T-cell (primary cell): ENCODE measurements around the gene ERCC5. TPM values are rescaled to one million over a fixed set of nuclear protein-coding genes. Genes with fewer than 3 reads are reported as not detected.

ENCODE experiments used
- ATAC-seq, 4 experiments: fragments of 200-7000 bp in 3 of 4; fragments of 150-1000 bp in 1 of 4; cut with Tn5 transposase; replicated peaks in 1 of 4; 1 replicate in 3 of 4; 2 replicates in 1 of 4; pipeline ENCODE4 v1.10.0; 2021; ENCODE audit warnings: moderate library complexity in 3 of 4, mild to moderate bottlenecking in 2 of 4, moderate number of reproducible peaks in 1 of 4
- CTCF ChIA-PET, 2 donors: fragments of 300-600 bp; sonication (Branson Sonifier 250); formaldehyde crosslinking; loops; one replicate each; lab custom pipeline; 2022; ENCODE audit warnings: antibody characterized with exemption in 2 of 2; lab: Charles Lee
- POLR2A ChIA-PET, 2 donors: fragments of 300-600 bp; sonication (Branson Sonifier 250); formaldehyde crosslinking; loops; one replicate each; lab custom pipeline; 2022; ENCODE audit warnings: antibody characterized with exemption in 2 of 2; lab: Charles Lee
- DNase-seq, 35 experiments: peaks; one replicate each; pipeline versions ENCODE4 v3.0.0 to v3.0.0-alpha.2; 2013 to 2023
- H3K27ac ChIP-seq: one replicate; pipeline ENCODE4 v1.5.1; 2013; ENCODE audit warnings: low read length
- H3K27me3 ChIP-seq, 2 experiments: replicated peaks in 1 of 2; 1 replicate in 1 of 2; 2 replicates in 1 of 2; pipeline versions ENCODE4 v1.6.1 to v1.7.0; 2013; ENCODE audit warnings: low read length in 1 of 2, mixed read lengths in 1 of 2; ENCODE audit not compliant: control insufficient read depth in 2 of 2, insufficient read depth in 2 of 2; ENCODE audit errors: extremely low read depth in 1 of 2
- H3K36me3 ChIP-seq, 2 donors: 1 replicate in 1 of 2; 2 replicates in 1 of 2; pipeline versions ENCODE4 v1.6.1 to v1.7.0; 2013; ENCODE audit warnings: low read length in 1 of 2; ENCODE audit not compliant: control insufficient read depth in 2 of 2, insufficient read depth in 1 of 2; ENCODE audit errors: extremely low read depth in 1 of 2
- H3K4me1 ChIP-seq, 2 experiments: 1 replicate in 1 of 2; 2 replicates in 1 of 2; pipeline versions ENCODE4 v1.6.1 to v1.7.0; 2013; ENCODE audit warnings: low read length in 2 of 2, mixed read lengths in 1 of 2; ENCODE audit not compliant: insufficient read depth in 2 of 2, control insufficient read depth in 1 of 2; ENCODE audit errors: extremely low read depth in 1 of 2
- H3K4me3 ChIP-seq, 2 donors: 1 replicate in 1 of 2; 2 replicates in 1 of 2; pipeline versions ENCODE4 v1.5.1 to v1.7.0; 2013; ENCODE audit warnings: mild to moderate bottlenecking in 2 of 2, low read length in 1 of 2, moderate library complexity in 1 of 2; ENCODE audit not compliant: control insufficient read depth in 1 of 2; ENCODE audit errors: extremely low read depth in 1 of 2
- H3K9me3 ChIP-seq: 2 replicates; pipeline ENCODE4 v1.7.0; 2013
- H3K27ac Mint-ChIP-seq, 2 donors: one replicate each; pipeline ENCODE4 v1.8.0; 2020 to 2021; ENCODE audit warnings: mild to moderate bottlenecking in 2 of 2, mixed read lengths in 2 of 2
- H3K27me3 Mint-ChIP-seq, 2 donors: one replicate each; pipeline ENCODE4 v1.8.0; 2021 to 2022; ENCODE audit warnings: mixed read lengths in 2 of 2
- H3K36me3 Mint-ChIP-seq: one replicate; pipeline ENCODE4 v1.8.0; 2021; ENCODE audit warnings: mixed read lengths
- H3K4me1 Mint-ChIP-seq, 3 donors: one replicate each; pipeline ENCODE4 v1.8.0; 2020 to 2022; ENCODE audit warnings: mixed read lengths in 3 of 3, mild to moderate bottlenecking in 1 of 3
- H3K4me3 Mint-ChIP-seq, 3 donors: one replicate each; pipeline ENCODE4 v1.8.0; 2020 to 2022; ENCODE audit warnings: mild to moderate bottlenecking in 3 of 3, mixed read lengths in 3 of 3, moderate library complexity in 3 of 3
- H3K9me3 Mint-ChIP-seq, 3 donors: one replicate each; pipeline ENCODE4 v1.8.0; 2020 to 2022; ENCODE audit warnings: mixed read lengths in 3 of 3
- whole genome bisulfite sequencing: methylation state at CpG from one replicate; pipeline ENCODE4 v1.1.5; 2013; ENCODE audit warnings: missing lambda C conversion rate; ENCODE audit not compliant: insufficient coverage; 5-methylcytosine and 5-hydroxymethylcytosine counted together
- total RNA-seq, 35 experiments: library from RNA in 6 of 35; stranded (reverse) in 6 of 35; fragments of 120-200 nt in 1 of 35; gene quantifications; one replicate each; pipeline versions ENCODE4 v1.2.1 to v1.2.4 and lab custom pipeline; 2013 to 2026

The ERCC5 gene
- total RNA-seq, 5 donors from 2014 or later (not counting 1 experiment from before 2014, with no cell fraction given): 104 to 123 (median 114) TPM

DNA sequence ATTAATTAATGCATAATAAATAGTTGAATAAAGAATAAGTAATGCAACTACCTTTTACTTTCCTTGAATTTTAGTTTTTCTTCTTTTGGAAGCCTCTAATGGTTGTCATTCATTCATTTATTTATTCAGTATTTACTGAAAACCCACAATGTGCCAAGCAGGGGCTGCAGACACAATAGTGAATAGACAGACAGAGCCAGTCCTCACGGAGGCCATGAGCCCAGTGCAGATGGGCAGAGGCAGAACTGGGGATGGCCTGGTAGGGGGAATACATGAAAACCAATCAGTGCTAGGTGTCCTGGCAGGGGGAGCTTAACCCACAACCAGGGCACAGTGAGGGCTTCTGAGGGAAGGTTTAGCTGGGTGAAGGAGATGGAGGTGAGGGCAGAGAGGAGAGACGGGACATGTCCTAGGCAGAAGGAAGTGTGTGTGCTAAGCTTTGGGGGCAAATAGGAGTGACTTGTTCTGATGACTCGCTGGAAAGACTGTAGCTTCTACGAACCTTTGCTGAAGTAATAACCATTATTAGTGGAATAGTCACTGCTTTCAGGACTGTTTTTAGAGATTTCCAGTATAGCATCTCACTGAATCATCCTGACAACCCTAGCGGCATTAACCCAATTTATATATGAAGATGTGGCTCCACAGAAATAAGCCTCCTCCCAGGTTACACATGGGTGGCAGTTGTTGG lies 55.9 kb downstream of the ERCC5 start:
- Histone ChIP-seq H3K27ac (no peak overlapping the region), H3K4me3 (no peak overlapping the region), H3K9me3 (no peaks in the 10 kb centered on the region), H3K27me3 (no peaks in the 10 kb centered on the region), H3K4me1 (no peaks in the 10 kb centered on the region), H3K36me3 (no peaks in the 10 kb centered on the region)
- Mint-ChIP-seq H3K27ac (no peak overlapping the region), H3K9me3 (no peaks in the 10 kb centered on the region), H3K27me3 (peaks cover 5 to 12% of the 10 kb centered on the region in 2 donors), H3K4me1 (no peaks in the 10 kb centered on the region), H3K36me3 (no peaks in the 10 kb centered on the region), H3K4me3 (no peak overlapping the region)
- ChIA-PET CTCF (no interaction called here), POLR2A (no interaction called here)
- 82% methylated on average over 2 of the region's 5 CpGs for WGBS
- no peak for DNase-seq
- no peak for ATAC-seq

DNA sequence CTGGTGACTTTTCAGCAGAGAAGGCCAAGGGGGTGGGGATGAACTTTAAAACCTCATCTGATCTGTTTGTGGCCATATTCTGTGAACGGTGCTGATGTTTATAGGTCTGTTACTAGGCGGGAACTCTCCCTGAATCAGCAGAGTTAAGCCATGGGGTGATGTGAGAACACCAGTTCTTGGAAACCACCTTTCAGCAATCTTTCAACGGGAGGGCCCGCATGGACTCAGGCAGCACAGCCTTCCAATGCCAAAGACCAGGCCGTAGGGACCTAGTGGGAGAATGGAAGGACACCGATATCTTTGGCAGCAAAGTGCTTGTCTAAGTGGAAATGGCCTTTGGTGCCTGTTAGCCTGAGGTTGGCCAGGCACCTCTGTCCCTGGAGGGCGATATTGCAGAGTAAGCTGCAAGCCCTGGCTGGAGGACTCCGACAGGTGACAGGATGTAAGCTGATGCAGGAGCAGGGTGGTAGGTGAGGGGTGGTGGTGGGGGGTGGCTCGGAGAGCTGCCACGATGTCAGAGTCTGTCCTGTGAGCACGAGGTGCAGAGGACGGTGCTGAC lies 57.0 kb downstream of the ERCC5 start:
- no peaks in the 10 kb centered on the region for H3K4me1 Mint-ChIP-seq
- H3K9me3 Mint-ChIP-seq: no peaks in the 10 kb centered on the region
- H3K36me3 Mint-ChIP-seq: no peaks in the 10 kb centered on the region
- Histone ChIP-seq H3K27me3 (no peaks in the 10 kb centered on the region), H3K4me1 (no peaks in the 10 kb centered on the region), H3K4me3 (no peak overlapping the region), H3K9me3 (no peaks in the 10 kb centered on the region), H3K27ac (no peak overlapping the region), H3K36me3 (no peaks in the 10 kb centered on the region)
- ChIA-PET CTCF (interaction anchor here in 1 of 2 donors (0.6 kb wide), 1 partner anchor 13 kb away, joined by 4 read pairs; no protein-coding TSS in a partner anchor), POLR2A (no interaction called here)
- ATAC-seq (no peak), DNase-seq (no peak)
- 81% methylated on average over 8 of the region's 12 CpGs for WGBS
- no peak overlapping the region for H3K4me3 Mint-ChIP-seq
- no peak overlapping the region for H3K27ac Mint-ChIP-seq
- H3K27me3 Mint-ChIP-seq: peaks cover 7 to 17% of the 10 kb centered on the region in 2 donors

DNA sequence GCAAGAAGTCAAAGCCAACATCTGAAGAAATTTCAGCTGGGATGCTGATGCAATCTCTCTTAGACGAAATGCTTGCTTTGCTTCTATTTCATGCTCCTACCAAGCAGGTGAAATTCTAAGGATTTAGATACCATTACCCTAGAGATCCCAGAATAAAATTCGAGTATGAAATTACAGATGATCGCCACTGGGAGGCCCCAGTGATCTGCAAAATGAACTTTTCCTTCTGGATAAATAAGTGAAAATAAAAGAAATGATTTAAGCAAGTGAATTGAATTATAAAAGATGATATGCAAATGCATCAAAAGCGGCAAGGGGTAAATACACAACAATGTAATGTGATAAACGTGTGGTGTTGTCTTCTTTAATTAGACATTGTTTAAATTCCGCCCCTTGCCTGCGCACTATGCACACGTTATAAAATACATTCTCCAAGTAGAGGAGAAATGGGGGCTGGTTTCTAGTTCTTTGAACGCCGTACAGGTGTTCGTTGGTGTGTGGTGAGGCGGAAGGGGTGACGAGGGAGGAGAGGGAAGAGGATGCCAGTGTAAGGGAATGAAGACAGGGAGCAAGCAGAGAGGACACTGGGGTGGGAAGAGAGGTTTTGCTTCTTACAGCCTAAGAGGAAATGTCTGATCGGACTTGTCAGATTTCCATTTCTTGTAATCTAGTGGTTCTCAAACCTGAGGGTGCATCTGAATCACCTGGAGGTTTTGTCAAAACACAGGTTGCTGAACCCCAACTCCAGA lies 58.0 kb downstream of the ERCC5 start:
- CTCF ChIA-PET: no interaction called here
- Histone ChIP-seq H3K36me3 (no peaks in the 10 kb centered on the region), H3K9me3 (no peaks in the 10 kb centered on the region), H3K4me1 (no peaks in the 10 kb centered on the region), H3K4me3 (no peak overlapping the region), H3K27ac (no peak overlapping the region), H3K27me3 (no peaks in the 10 kb centered on the region)
- 91% methylated on average over 6 of the region's 14 CpGs for WGBS
- Mint-ChIP-seq H3K27me3 (peaks cover 13 to 22% of the 10 kb centered on the region in 2 donors), H3K4me1 (no peaks in the 10 kb centered on the region), H3K36me3 (no peaks in the 10 kb centered on the region), H3K4me3 (no peak overlapping the region), H3K27ac (no peak overlapping the region), H3K9me3 (no peaks in the 10 kb centered on the region)
- ATAC-seq (no peak), DNase-seq (no peak)
- POLR2A ChIA-PET: no interaction called here

DNA sequence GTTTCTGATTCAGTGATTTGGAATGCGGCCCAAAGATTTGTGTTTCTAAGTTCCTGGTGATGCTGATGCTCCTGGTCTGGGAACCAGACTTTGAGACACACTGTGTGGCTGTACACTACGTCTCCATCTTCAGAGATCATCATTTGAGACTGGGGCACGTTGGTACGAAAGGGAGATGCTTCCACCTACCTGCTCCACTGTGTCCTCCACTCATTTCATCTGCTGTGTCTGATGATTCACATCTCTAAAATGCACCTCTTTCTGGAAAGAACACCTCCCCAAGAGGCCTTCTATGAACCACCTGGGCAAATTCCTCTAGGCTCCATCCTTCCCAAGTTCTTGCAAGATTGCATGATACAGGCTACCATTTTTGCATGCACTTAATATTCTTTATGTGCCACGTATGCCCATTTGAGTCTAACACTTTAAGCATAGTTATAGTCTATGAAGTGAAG lies 58.6 kb downstream of the ERCC5 start:
- no peaks in the 10 kb centered on the region for H3K9me3 Mint-ChIP-seq
- no peak overlapping the region for H3K4me3 Mint-ChIP-seq
- no peak overlapping the region for H3K27ac Mint-ChIP-seq
- WGBS: 89% methylated on average over 3 of the region's 5 CpGs
- DNase-seq: no peak
- H3K36me3 ChIP-seq: no peaks in the 10 kb centered on the region
- H3K9me3 ChIP-seq: no peaks in the 10 kb centered on the region
- ChIA-PET CTCF (no interaction called here), POLR2A (no interaction called here)
- ATAC-seq: no peak
- no peak overlapping the region for H3K4me3 ChIP-seq
- H3K27me3 Mint-ChIP-seq: peaks cover 14 to 22% of the 10 kb centered on the region in 2 donors
- no peaks in the 10 kb centered on the region for H3K36me3 Mint-ChIP-seq
- H3K4me1 ChIP-seq: no peaks in the 10 kb centered on the region
- H3K27ac ChIP-seq: no peak overlapping the region
- no peaks in the 10 kb centered on the region for H3K4me1 Mint-ChIP-seq
- no peaks in the 10 kb centered on the region for H3K27me3 ChIP-seq

DNA sequence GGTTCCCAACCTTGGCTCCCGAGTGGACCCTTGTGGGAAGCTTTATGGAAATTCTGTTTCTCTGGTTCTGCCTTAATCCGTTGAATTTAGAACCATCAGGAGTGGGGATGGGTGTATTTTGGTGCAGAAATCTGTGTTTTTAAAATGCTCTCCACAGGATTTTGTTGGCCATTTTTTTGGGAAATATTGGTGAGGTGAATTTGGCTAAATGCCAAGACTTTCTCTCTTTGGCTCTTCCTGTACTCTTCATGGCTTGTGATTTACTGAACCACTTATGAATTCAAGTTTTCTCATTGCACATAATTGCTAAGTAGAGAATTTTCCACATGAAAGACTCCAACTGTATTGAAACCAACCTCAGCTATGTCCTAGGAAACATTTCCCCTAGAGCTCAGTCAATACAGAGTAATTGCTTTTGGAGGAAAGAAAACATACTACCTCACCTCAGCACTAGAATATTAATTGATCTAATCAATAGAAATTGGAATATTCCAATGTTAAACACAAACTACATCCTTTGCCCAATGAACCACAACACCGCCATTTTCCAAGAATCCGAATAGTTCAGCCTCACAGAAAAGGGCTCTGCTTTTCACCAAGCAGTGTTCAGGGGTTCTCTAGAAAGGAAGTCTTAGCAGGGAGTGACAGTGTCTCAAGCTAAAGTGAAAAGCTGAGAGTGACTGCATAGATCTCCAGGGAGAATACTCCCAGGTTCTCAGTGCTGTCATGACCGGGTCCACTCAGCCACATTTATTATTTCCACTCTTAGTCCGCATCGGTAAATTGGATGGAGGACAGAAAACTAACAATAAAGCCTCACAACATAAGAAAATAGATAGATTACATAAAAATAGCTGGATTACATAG lies 60.3 kb downstream of the ERCC5 start:
- H3K9me3 Mint-ChIP-seq: no peaks in the 10 kb centered on the region
- ATAC-seq (no peak), DNase-seq (no peak)
- H3K4me1 Mint-ChIP-seq: no peaks in the 10 kb centered on the region
- Histone ChIP-seq H3K36me3 (no peaks in the 10 kb centered on the region), H3K27me3 (peaks cover 0 to 3% of the 10 kb centered on the region in 2 experiments), H3K4me3 (no peak overlapping the region), H3K27ac (no peak overlapping the region), H3K9me3 (no peaks in the 10 kb centered on the region), H3K4me1 (no peaks in the 10 kb centered on the region)
- CTCF ChIA-PET: no interaction called here
- H3K27me3 Mint-ChIP-seq: peaks cover 14 to 30% of the 10 kb centered on the region in 2 donors
- WGBS: 80% methylated on average over 1 of the region's 7 CpGs
- no peak overlapping the region for H3K4me3 Mint-ChIP-seq
- no peaks in the 10 kb centered on the region for H3K36me3 Mint-ChIP-seq
- H3K27ac Mint-ChIP-seq: no peak overlapping the region
- POLR2A ChIA-PET: no interaction called here
